ENCODE measurements around the gene BTBD16. TPM values are rescaled to one million over a fixed set of nuclear protein-coding genes. Genes with fewer than 3 reads are reported as not detected.

BTBD16 gene
- total RNA-seq, 2 experiments from 2014 or later, result not detected

GRCh38 chr10:122331615-122332446 lies 60.7 kb downstream of the BTBD16 start:
- POLR2A ChIA-PET, result no interaction called here
- Mint-ChIP-seq H3K9me3 (no peaks in the 10 kb centered on the region), H3K4me3 (no peak overlapping the region), H3K4me1 (ENCODE audit: low read depth) (peaks cover 7% of the 10 kb centered on the region), H3K36me3 (ENCODE audit: low read depth) (no peaks in the 10 kb centered on the region), H3K27me3 (peaks cover 23% of the 10 kb centered on the region), H3K27ac (no peak overlapping the region)
- DNase-seq (no peak), ATAC-seq (no peak)
- intact Hi-C loops (cut with micrococcal nuclease), result no loop called here
- TF ChIP-seq, protein P1, sequence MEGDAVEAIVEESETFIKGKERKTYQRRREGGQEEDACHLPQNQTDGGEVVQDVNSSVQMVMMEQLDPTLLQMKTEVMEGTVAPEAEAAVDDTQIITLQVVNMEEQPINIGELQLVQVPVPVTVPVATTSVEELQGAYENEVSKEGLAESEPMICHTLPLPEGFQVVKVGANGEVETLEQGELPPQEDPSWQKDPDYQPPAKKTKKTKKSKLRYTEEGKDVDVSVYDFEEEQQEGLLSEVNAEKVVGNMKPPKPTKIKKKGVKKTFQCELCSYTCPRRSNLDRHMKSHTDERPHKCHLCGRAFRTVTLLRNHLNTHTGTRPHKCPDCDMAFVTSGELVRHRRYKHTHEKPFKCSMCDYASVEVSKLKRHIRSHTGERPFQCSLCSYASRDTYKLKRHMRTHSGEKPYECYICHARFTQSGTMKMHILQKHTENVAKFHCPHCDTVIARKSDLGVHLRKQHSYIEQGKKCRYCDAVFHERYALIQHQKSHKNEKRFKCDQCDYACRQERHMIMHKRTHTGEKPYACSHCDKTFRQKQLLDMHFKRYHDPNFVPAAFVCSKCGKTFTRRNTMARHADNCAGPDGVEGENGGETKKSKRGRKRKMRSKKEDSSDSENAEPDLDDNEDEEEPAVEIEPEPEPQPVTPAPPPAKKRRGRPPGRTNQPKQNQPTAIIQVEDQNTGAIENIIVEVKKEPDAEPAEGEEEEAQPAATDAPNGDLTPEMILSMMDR (IDR thresholded peaks at IDR 0.05), result no peak
- CTCF ChIA-PET, result no interaction called here

DNA sequence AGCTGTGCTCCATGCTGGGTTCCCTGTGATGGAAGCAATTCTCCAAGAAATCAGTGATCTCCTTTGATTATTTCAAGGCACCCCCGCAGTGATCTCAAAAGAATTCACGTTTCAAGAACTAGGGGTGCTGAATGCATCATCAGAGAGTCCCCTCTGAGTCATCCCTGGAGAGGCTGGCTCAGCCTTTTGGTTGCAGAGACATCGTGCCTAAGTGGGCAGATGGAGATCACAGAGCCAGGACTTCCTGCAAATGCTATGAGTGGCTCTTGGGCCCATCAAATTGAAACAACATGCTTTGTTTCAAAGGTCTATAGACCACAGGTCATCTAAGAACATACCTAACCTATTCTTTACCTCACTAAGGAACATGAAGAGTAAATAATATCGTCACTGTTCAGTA lies 61.9 kb downstream of the BTBD16 start:
- Mint-ChIP-seq H3K4me3 (no peak overlapping the region), H3K9me3 (no peaks in the 10 kb centered on the region), H3K4me1 (ENCODE audit: low read depth) (peaks cover 7% of the 10 kb centered on the region), H3K27me3 (peaks cover 23% of the 10 kb centered on the region), H3K36me3 (ENCODE audit: low read depth) (no peaks in the 10 kb centered on the region), H3K27ac (no peak overlapping the region)
- ATAC-seq (peak; percentile 98), DNase-seq (peak; percentile 61)
- intact Hi-C loops (cut with micrococcal nuclease), result no loop called here
- ChIA-PET POLR2A (no interaction called here), CTCF (interaction anchor here (1.5 kb wide), 1 partner anchor 232 kb away, joined by 3 read pairs; no protein-coding TSS in a partner anchor)
- TF ChIP-seq, protein P1 (IDR thresholded peaks at IDR 0.05), result no peak

- DNase-seq, result no peak
- H3K27ac Mint-ChIP-seq, result no peak overlapping the region
- intact Hi-C loops (cut with micrococcal nuclease), result no loop called here
Observed at GRCh38 chr10:122336332-122336731, 65.2 kb downstream of the BTBD16 start.

GRCh38 chr10:122336961-122337360 lies 65.9 kb downstream of the BTBD16 start:
- peaks cover 7% of the 10 kb centered on the region for H3K4me1 Mint-ChIP-seq (ENCODE audit: low read depth)
- no peak for DNase-seq
- no peaks in the 10 kb centered on the region for H3K9me3 Mint-ChIP-seq
- TF ChIP-seq, protein P1 (IDR thresholded peaks at IDR 0.05), result no peak
- intact Hi-C loops (cut with micrococcal nuclease), result no loop called here
- no peak overlapping the region for H3K27ac Mint-ChIP-seq
- ATAC-seq, result no peak
- CTCF ChIA-PET, result no interaction called here
- H3K27me3 Mint-ChIP-seq, result peaks cover 8% of the 10 kb centered on the region
- POLR2A ChIA-PET, result no interaction called here
- no peaks in the 10 kb centered on the region for H3K36me3 Mint-ChIP-seq (ENCODE audit: low read depth)
- no peak overlapping the region for H3K4me3 Mint-ChIP-seq

More at GRCh38 chr10:122336332-122336731, 65.2 kb downstream of the BTBD16 start:
- no peak for ATAC-seq
- ChIA-PET POLR2A (no interaction called here), CTCF (interaction anchor here (0.7 kb wide), 1 partner anchor 98 kb away, joined by 3 read pairs; no protein-coding TSS in a partner anchor)
- no peaks in the 10 kb centered on the region for H3K9me3 Mint-ChIP-seq
- no peak overlapping the region for H3K4me3 Mint-ChIP-seq
- H3K27me3 Mint-ChIP-seq, result peaks cover 12% of the 10 kb centered on the region
- peaks cover 7% of the 10 kb centered on the region for H3K4me1 Mint-ChIP-seq (ENCODE audit: low read depth)
- H3K36me3 Mint-ChIP-seq (ENCODE audit: low read depth), result no peaks in the 10 kb centered on the region
- TF ChIP-seq, protein P1 (IDR thresholded peaks at IDR 0.05), result no peak

Data from activated CD8-positive, alpha-beta T cell treated with anti-CD3 and anti-CD28 coated beads for 36 hours (primary cell).